Nephron (organoid): ENCODE results near the gene ASTN2.

ENCODE experiments used
- H3K27ac Mint-ChIP-seq, 3 experiments: 2 replicates each; pipeline ENCODE4 v1.8.0; 2020; ENCODE audit warnings: mixed read lengths in 3 of 3, mild to moderate bottlenecking in 2 of 3, moderate library complexity in 1 of 3
- H3K27me3 Mint-ChIP-seq: 2 replicates; pipeline ENCODE4 v1.8.0; 2021; ENCODE audit warnings: low read depth, mild to moderate bottlenecking, moderate library complexity, mixed read lengths
- H3K36me3 Mint-ChIP-seq: 2 replicates; pipeline ENCODE4 v1.8.0; 2020; ENCODE audit warnings: low read depth, mixed read lengths
- H3K4me1 Mint-ChIP-seq: 2 replicates; pipeline ENCODE4 v1.8.0; 2020; ENCODE audit warnings: mixed read lengths
- H3K4me3 Mint-ChIP-seq, 3 experiments: 2 replicates each; pipeline ENCODE4 v1.8.0; 2020; ENCODE audit warnings: mild to moderate bottlenecking in 3 of 3, mixed read lengths in 3 of 3, moderate library complexity in 2 of 3
- H3K9me3 Mint-ChIP-seq: 2 replicates; pipeline ENCODE4 v1.8.0; 2020; ENCODE audit warnings: mixed read lengths
- CTCF ChIP-seq, 3 experiments: fragments of 200-600 bp; sonication (generic); IDR thresholded peaks; one replicate each; pipeline ENCODE4 v1.5.0; 2021; ENCODE audit warnings: antibody characterized with exemption in 3 of 3; ENCODE audit not compliant: unreplicated experiment in 3 of 3

ASTN2 gene

DNA sequence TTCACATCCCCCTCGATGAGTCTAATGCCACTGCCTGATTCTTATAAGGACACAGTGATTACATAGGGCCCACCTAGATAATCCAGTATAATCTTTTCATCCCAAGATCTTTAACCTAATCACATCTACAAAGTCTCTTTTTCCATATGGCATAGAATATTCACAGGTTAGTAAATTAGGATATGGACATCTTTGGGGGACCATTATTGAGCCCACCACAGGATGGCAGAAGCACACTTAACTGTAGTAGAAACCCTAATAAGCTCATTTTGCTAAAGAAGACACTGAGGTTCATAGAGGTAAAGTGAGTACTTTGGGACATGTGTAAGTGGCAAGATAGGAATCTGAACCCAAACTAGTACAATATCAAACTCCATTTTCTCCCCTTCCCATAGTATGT, 38.9 kb downstream of the ASTN2 start:
- Mint-ChIP-seq H3K4me3 (no peak overlapping the region), H3K27ac (no peak overlapping the region), H3K4me1 (no peaks in the 10 kb centered on the region), H3K9me3 (no peaks in the 10 kb centered on the region), H3K27me3 (peaks cover under 1% of the 10 kb centered on the region), H3K36me3 (no peaks in the 10 kb centered on the region)
- TF ChIP-seq CTCF (IDR thresholded peaks at IDR 0.05; ENCODE audit: unreplicated experiment in 3 of 3) = no peak

- H3K27me3 Mint-ChIP-seq = peaks cover 5% of the 10 kb centered on the region
- H3K27ac Mint-ChIP-seq = no peak overlapping the region
- no peaks in the 10 kb centered on the region for H3K36me3 Mint-ChIP-seq
- no peaks in the 10 kb centered on the region for H3K4me1 Mint-ChIP-seq
- no peaks in the 10 kb centered on the region for H3K9me3 Mint-ChIP-seq
- H3K4me3 Mint-ChIP-seq = no peak overlapping the region
- TF ChIP-seq CTCF (IDR thresholded peaks at IDR 0.05; ENCODE audit: unreplicated experiment in 3 of 3) = no peak
Measured at GRCh38 chr9:117374076-117374725, 40.7 kb downstream of the ASTN2 start.

DNA sequence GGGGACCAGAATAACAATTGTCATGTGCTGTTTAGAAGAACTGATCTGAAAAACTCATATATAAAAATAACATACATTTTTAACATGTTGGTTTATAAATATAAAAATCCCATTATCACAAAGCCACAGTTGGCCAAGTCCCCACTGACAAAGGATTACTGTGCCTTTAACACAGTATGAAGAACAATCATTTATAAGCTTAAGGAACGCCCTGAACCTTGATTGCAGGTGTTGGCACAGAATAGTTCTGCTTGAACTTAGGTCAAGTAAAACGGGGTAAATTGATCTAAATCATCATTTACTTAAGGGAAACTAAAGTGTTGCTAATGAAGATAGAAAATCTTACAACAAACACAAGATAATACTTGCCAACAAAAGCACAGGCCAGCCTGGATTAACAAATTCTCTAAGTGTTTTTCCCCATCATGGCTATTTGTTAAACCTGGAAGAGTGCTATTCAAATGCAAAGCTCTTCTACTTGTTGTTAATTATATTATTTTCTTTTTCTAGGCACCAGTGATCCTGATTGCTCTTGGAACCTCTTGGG, 46.1 kb downstream of the ASTN2 start:
- no peak for TF ChIP-seq CTCF (IDR thresholded peaks at IDR 0.05; ENCODE audit: unreplicated experiment in 3 of 3)
- Mint-ChIP-seq H3K4me1 (no peaks in the 10 kb centered on the region), H3K27me3 (peaks cover 13% of the 10 kb centered on the region), H3K27ac (no peak overlapping the region), H3K9me3 (no peaks in the 10 kb centered on the region), H3K36me3 (no peaks in the 10 kb centered on the region), H3K4me3 (no peak overlapping the region)

- no peak for TF ChIP-seq CTCF (IDR thresholded peaks at IDR 0.05; ENCODE audit: unreplicated experiment in 3 of 3)
- Mint-ChIP-seq H3K4me1 (peaks cover 4% of the 10 kb centered on the region), H3K27ac (no peak overlapping the region), H3K9me3 (no peaks in the 10 kb centered on the region), H3K4me3 (no peak overlapping the region), H3K27me3 (peaks cover 20% of the 10 kb centered on the region), H3K36me3 (no peaks in the 10 kb centered on the region)
Measured at GRCh38 chr9:117365438-117365837, 49.4 kb downstream of the ASTN2 start.

GRCh38 chr9:117363006-117363405, 51.9 kb downstream of the ASTN2 start:
- no peak for TF ChIP-seq CTCF (IDR thresholded peaks at IDR 0.05; ENCODE audit: unreplicated experiment in 3 of 3)
- no peak overlapping the region for H3K27ac Mint-ChIP-seq
- no peaks in the 10 kb centered on the region for H3K9me3 Mint-ChIP-seq
- peaks cover 16% of the 10 kb centered on the region for H3K4me1 Mint-ChIP-seq
- no peaks in the 10 kb centered on the region for H3K36me3 Mint-ChIP-seq
- no peak overlapping the region for H3K4me3 Mint-ChIP-seq
- peaks cover 24% of the 10 kb centered on the region for H3K27me3 Mint-ChIP-seq

DNA sequence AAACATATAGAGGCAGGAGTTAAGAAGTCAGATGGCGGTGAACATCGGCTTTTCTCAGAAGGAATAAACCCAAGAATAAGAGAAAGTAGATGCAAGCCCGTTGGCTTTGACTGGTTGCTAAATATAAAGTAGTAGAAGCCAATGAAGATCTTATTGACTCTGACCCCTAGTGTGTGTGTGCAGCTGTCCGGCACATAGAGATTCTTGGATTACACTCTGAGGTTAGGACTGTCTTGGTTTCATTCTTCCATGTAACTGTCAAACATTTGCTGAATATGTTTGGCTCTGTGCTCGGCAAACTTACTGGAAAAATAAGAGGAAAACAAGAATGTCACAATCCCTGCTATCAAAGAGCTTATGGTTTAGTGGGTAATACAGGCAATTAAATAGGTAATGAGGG, 54.9 kb downstream of the ASTN2 start:
- Mint-ChIP-seq H3K9me3 (no peaks in the 10 kb centered on the region), H3K36me3 (no peaks in the 10 kb centered on the region), H3K4me1 (peaks cover 16% of the 10 kb centered on the region), H3K27ac (no peak overlapping the region), H3K27me3 (peaks cover 16% of the 10 kb centered on the region), H3K4me3 (no peak overlapping the region)
- no peak for TF ChIP-seq CTCF (IDR thresholded peaks at IDR 0.05; ENCODE audit: unreplicated experiment in 3 of 3)
